Pancreas (tissue), 10 donors: ENCODE data around the gene TCF7L1. TPM values are rescaled to one million over a fixed set of nuclear protein-coding genes. Genes with fewer than 3 reads are reported as not detected.
"Not testable (repeated sequence)": the region's sequence is repeated elsewhere in the genome, so short reads cannot be mapped to it uniquely, and the experiment has no call there.

Source experiments
- ATAC-seq, 4 donors: fragments of 200-7000 bp; cut with Tn5 transposase; one replicate each; pipeline versions ENCODE4 v1.8.0 to v1.9.1; 2020; ENCODE audit warnings: mild to moderate bottlenecking in 4 of 4, moderate library complexity in 4 of 4
- DNase-seq, 6 donors: peaks; one replicate each; pipeline ENCODE4 v3.0.0-alpha.2; 2020
- FAIRE-seq: peaks from 2 replicates; lab custom pipeline; 2012; peaks lifted over from hg19 to GRCh38; lab: Jason Lieb, UNC
- H3K27ac ChIP-seq, 4 donors: fragments of 200-600 bp; sonication (generic); 1 replicate in 3 of 4; 2 replicates in 1 of 4; pipeline versions ENCODE4 v1.5.0 to v1.8.0; 2020
- H3K27me3 ChIP-seq, 4 donors: fragments of 200-600 bp; one replicate each; pipeline ENCODE4 v1.8.0; 2021
- H3K36me3 ChIP-seq, 3 donors: fragments of 200-600 bp; sonication (generic) in 1 of 3; one replicate each; pipeline versions ENCODE4 v1.5.0 to v1.8.0; 2020 to 2021
- H3K4me1 ChIP-seq, 3 donors: fragments of 200-600 bp; one replicate each; pipeline ENCODE4 v1.8.0; 2021
- H3K4me3 ChIP-seq, 4 donors: fragments of 200-600 bp; sonication (generic) in 2 of 4; one replicate each; pipeline versions ENCODE4 v1.5.0 to v1.8.0; 2020 to 2021
- H3K9me3 ChIP-seq, 4 donors: fragments of 200-600 bp; one replicate each; pipeline ENCODE4 v1.8.0; 2021
- CTCF ChIP-seq, 4 donors: fragments of 200-600 bp; sonication (generic) in 3 of 4; IDR thresholded peaks; one replicate each; pipeline versions ENCODE4 v1.5.0 to v1.8.0; 2021; ENCODE audit warnings: antibody characterized with exemption in 4 of 4
- WGBS, 2 donors: extraction: QIAGEN DNeasy Blood & Tissue Kit; methylation state at CpG; one replicate each; pipeline ENCODE4 v1.1.7; 2013; 5-methylcytosine and 5-hydroxymethylcytosine counted together
- intact Hi-C, 3 donors: fragments of 100-400 bp; cut with DNase I; formaldehyde crosslinking; loops; one replicate each; pipeline versions ENCODE4 v1.11.1 to v1.14.2; 2022
- polyA plus RNA-seq, 2 donors: library from polyadenylated mRNA; stranded (reverse); fragments of 200-250 nt; gene quantifications; one replicate each; pipeline ENCODE4 v1.2.3, GENCODE V29; 2013
- total RNA-seq, 6 donors: library from RNA; stranded (reverse); fragmentation: NEBNext Ultra II Directional in 4 of 6; extraction: Animal tissue kit (Norgen Biotek cat#: 25700) in 4 of 6; gene quantifications; one replicate each; pipeline versions ENCODE4 v1.2.1 to v1.2.4, GENCODE V29; 2021 to 2023
- donor health status: healthy with polysubstance abuse.
- donor health status: DM: no; HTN: no; CAD: no; lungs with moderate emphysema.
- donor health status: DM: no; HTN: no; CAD: no.
- donor health status: control.
- donor health status: control.
- donor health status: Bipolar disorder and iron deficiency.
- donor health status: DM: yes; HTN: yes; CAD: no.
- donor health status: DM: no; HTN: no; CAD: no.
- donor health status: DM: no; HTN: no; CAD: no.
- donor health status: DM: yes; HTN: yes; CAD: no.

Gene TCF7L1
- total and polyA plus RNA-seq, 8 donors = 1.1 to 4.0 (median 1.8) TPM

- TF ChIP-seq CTCF (IDR thresholded peaks at IDR 0.05) = no peak
- DNase-seq (no peak), FAIRE-seq (no peak), ATAC-seq (peak in 3 of 4 donors; percentile 21 to 71 (median 25))
- Histone ChIP-seq H3K27ac (no peak overlapping the region), H3K4me1 (peaks cover 0 to under 1% (median 0%) of the 10 kb centered on the region in 3 donors), H3K27me3 (no peaks in the 10 kb centered on the region), H3K9me3 (no peaks in the 10 kb centered on the region), H3K36me3 (peaks cover 0 to 35% (median 13%) of the 10 kb centered on the region in 3 donors), H3K4me3 (no peak overlapping the region)
- intact Hi-C loops = no loop called here
- WGBS, 2 donors = 84 to 85% methylated on average over 11 of the region's 11 CpGs
Measured at GRCh38 chr2:85318222-85319074, 185.3 kb downstream of the TCF7L1 start.

- intact Hi-C loops = no loop called here
- Histone ChIP-seq H3K9me3 (no peaks in the 10 kb centered on the region), H3K4me1 (peaks cover 3 to 14% (median 5%) of the 10 kb centered on the region in 3 donors), H3K27ac (no peak overlapping the region), H3K36me3 (peaks cover 3 to 47% (median 17%) of the 10 kb centered on the region in 3 donors), H3K27me3 (no peaks in the 10 kb centered on the region), H3K4me3 (no peak overlapping the region)
- FAIRE-seq = no peak
- TF ChIP-seq CTCF (IDR thresholded peaks at IDR 0.05) = no peak
- no peak for ATAC-seq
- DNase-seq = no peak
- 87 to 94% methylated on average over 4 of the region's 4 CpGs for WGBS, 2 donors
Measured at GRCh38 chr2:85319796-85320195, 186.6 kb downstream of the TCF7L1 start.

- no peak for DNase-seq
- H3K27me3 ChIP-seq = no peaks in the 10 kb centered on the region
- peaks cover 3 to 47% (median 17%) of the 10 kb centered on the region in 3 donors for H3K36me3 ChIP-seq
- TF ChIP-seq CTCF (IDR thresholded peaks at IDR 0.05) = no peak
- no peak overlapping the region for H3K4me3 ChIP-seq
- H3K4me1 ChIP-seq = peaks cover 14 to 25% (median 20%) of the 10 kb centered on the region in 3 donors
- WGBS, 2 donors = 70 to 80% methylated on average over 9 of the region's 9 CpGs
- intact Hi-C loops = no loop called here
- H3K27ac ChIP-seq = peak overlapping the region in 1 of 4 donors; percentile 18
- no peak for FAIRE-seq
- ATAC-seq = no peak
- no peaks in the 10 kb centered on the region for H3K9me3 ChIP-seq
Measured at GRCh38 chr2:85323351-85323987, 190.3 kb downstream of the TCF7L1 start.

- intact Hi-C loops, H3K9me3 ChIP-seq, H3K4me3 ChIP-seq, ATAC-seq, H3K27me3 ChIP-seq, DNase-seq, FAIRE-seq: not testable (repeated sequence)
- H3K27ac ChIP-seq = peak overlapping the region in 1 of 4 donors; percentile 18
- 89 to 90% methylated on average over 11 of the region's 11 CpGs for WGBS, 2 donors
- peaks cover 3 to 47% (median 17%) of the 10 kb centered on the region in 3 donors for H3K36me3 ChIP-seq
- peaks cover 14 to 25% (median 20%) of the 10 kb centered on the region in 3 donors for H3K4me1 ChIP-seq
Measured at GRCh38 chr2:85323988-85324367, 190.8 kb downstream of the TCF7L1 start.

- FAIRE-seq (no peak), ATAC-seq (peak; percentile 6 to 31 (median 23)), DNase-seq (peak in 1 of 6 donors; percentile 46)
- no peaks in the 10 kb centered on the region for H3K9me3 ChIP-seq
- no peaks in the 10 kb centered on the region for H3K27me3 ChIP-seq
- peak overlapping the region in 3 of 4 donors; percentile 2 to 71 (median 49) for H3K4me3 ChIP-seq
- 15 to 23% methylated on average over 10 of the region's 10 CpGs for WGBS, 2 donors
- no peak for TF ChIP-seq CTCF (IDR thresholded peaks at IDR 0.05)
- H3K36me3 ChIP-seq = peaks cover 3 to 46% (median 17%) of the 10 kb centered on the region in 3 donors
- H3K4me1 ChIP-seq = peaks cover 14 to 25% (median 20%) of the 10 kb centered on the region in 3 donors
- intact Hi-C loops = no loop called here
- H3K27ac ChIP-seq = peak overlapping the region; percentile 4 to 42 (median 27)
Measured at GRCh38 chr2:85324639-85325465, 191.7 kb downstream of the TCF7L1 start.
